ENCODE data around the gene NOL9. TPM values are rescaled to one million over a fixed set of nuclear protein-coding genes. Genes with fewer than 3 reads are reported as not detected.

NOL9 gene
- total and polyA plus RNA-seq, 2 of the 13 experiments (the other 11 are each of a cell fraction or from before 2014, with no cell fraction given): 18.0 to 24.7 TPM

DNA sequence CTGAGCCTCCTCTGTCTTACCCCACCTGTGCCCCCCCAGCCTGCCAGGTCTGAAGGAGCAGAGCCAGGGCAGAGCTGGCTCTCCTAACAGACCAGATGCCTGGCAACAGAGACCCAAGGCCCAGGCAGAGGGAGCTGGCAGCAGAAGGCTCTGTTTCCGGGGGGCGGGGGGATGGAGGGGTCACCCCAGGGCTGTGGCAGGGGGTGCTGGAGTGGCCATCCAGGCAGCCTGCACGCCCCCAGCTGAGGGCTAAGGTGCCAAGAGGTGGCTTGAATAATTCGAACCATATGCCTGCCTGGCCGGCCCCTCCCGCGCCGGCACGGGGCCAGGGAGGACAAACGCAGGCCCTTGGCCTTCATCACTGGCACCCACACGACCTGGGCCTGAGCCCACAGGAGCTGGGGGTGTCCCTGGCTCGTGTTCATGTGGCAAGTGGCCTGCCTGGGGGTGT lies 46.8 kb downstream of the NOL9 start:
- intact Hi-C loops (cut with micrococcal nuclease; ENCODE audit: unreplicated experiment): no loop called here
- Histone ChIP-seq H3K79me2 (ENCODE audit: insufficient read depth, low read length) (no peaks in the 10 kb centered on the region), H3K27me3 (ENCODE audit: control insufficient read depth in 1 of 2, insufficient read depth in 2 of 2, low read length in 2 of 2) (peaks cover 26 to 57% of the 10 kb centered on the region in 2 experiments; a peak in 4 of 5 replicates), H3K36me3 (replicated peaks in 1 of 2; ENCODE audit: control insufficient read depth in 1 of 2, insufficient read depth in 2 of 2, low read length in 2 of 2) (no peaks in the 10 kb centered on the region), H3K4me1 (ENCODE audit: insufficient read depth, low read length) (peaks cover 64% of the 10 kb centered on the region), H4K20me1 (ENCODE audit: insufficient read depth, low read length) (no peaks in the 10 kb centered on the region), H2AFZ (ENCODE audit: low read length) (no peak overlapping the region), H3K27ac (ENCODE audit: extremely low read length, insufficient read depth, low read length) (no peak overlapping the region), H3K4me2 (ENCODE audit: low read depth, low read length) (no peak overlapping the region), H3K4me3 (replicated peaks in 1 of 3; ENCODE audit: insufficient read depth in 1 of 3, low read depth in 2 of 3, low read length in 3 of 3) (no peak overlapping the region), H3K9me3 (ENCODE audit: low read length) (no peaks in the 10 kb centered on the region), H3K9ac (ENCODE audit: insufficient read depth, low read depth, low read length) (no peak overlapping the region)
- WGBS (ENCODE audit: low lambda C conversion rate): 31% methylated on average over 2 of the region's 12 CpGs
- FAIRE-seq (no peak), ATAC-seq (no peak), DNase-seq (ENCODE audit: low spot score) (no peak)
- BruUV-seq (replicated peaks): no TSS peak
- in situ Hi-C loops (cut with HindIII; ENCODE audit: extremely low pct_ligation_motif_present, low pct_unique_long_range_greater_than_20kb): no loop called here
- POLR2A ChIA-PET: interaction anchor here (1.3 kb wide), 1 partner anchor 9 kb away, joined by 5 read pairs; no protein-coding TSS in a partner anchor
- CTCF ChIA-PET (ENCODE audit: low intra/inter-chr PET ratio, low total read pairs): no interaction called here
- no peak for TF ChIP-seq ZNF382 (CRISPR knock-in tag; IDR thresholded peaks at IDR 0.05; ENCODE audit: borderline replicate concordance)
- TF ChIP-seq ZNF256 (CRISPR knock-in tag; conservative IDR thresholded peaks at IDR 0.05): no peak
- TF ChIP-seq, protein P1, sequence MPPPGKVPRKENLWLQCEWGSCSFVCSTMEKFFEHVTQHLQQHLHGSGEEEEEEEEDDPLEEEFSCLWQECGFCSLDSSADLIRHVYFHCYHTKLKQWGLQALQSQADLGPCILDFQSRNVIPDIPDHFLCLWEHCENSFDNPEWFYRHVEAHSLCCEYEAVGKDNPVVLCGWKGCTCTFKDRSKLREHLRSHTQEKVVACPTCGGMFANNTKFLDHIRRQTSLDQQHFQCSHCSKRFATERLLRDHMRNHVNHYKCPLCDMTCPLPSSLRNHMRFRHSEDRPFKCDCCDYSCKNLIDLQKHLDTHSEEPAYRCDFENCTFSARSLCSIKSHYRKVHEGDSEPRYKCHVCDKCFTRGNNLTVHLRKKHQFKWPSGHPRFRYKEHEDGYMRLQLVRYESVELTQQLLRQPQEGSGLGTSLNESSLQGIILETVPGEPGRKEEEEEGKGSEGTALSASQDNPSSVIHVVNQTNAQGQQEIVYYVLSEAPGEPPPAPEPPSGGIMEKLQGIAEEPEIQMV (CRISPR knock-in tag; IDR thresholded peaks at IDR 0.05; ENCODE audit: low read depth): no peak
- no peak for TF ChIP-seq HNRNPH1 (optimal IDR thresholded peaks at IDR 0.05; ENCODE audit: low read depth, low read length)
- TF ChIP-seq MED8 (CRISPR knock-in tag; IDR thresholded peaks at IDR 0.05; ENCODE audit: insufficient replicate concordance): no peak
- TF ChIP-seq NCOA5 (CRISPR knock-in tag; IDR thresholded peaks at IDR 0.05): no peak
- no peak for TF ChIP-seq PHF5A (CRISPR knock-in tag; IDR thresholded peaks at IDR 0.05; ENCODE audit: low read depth, unreplicated experiment)
- no peak for TF ChIP-seq CENPX (CRISPR knock-in tag; IDR thresholded peaks at IDR 0.05)
- TF ChIP-seq TARDBP (CRISPR knock-in tag; IDR thresholded peaks at IDR 0.05): no peak
